ENCODE data around the gene IMPG1. TPM values are rescaled to one million over a fixed set of nuclear protein-coding genes. Genes with fewer than 3 reads are reported as not detected.

The IMPG1 gene
- total and polyA plus RNA-seq, 10 of the 15 experiments (the other 5 are each of a cell fraction or from before 2014, with no cell fraction given) = not detected

- ChIA-PET SMC1A (ENCODE audit: uncharacterized antibody, unreplicated experiment) (interaction anchor here (1.5 to 2.6 kb wide), 2 partner anchors 12 to 14 kb away, joined by 3 to 8 read pairs; no protein-coding TSS in a partner anchor), RAD21 (ENCODE audit: unreplicated experiment) (no interaction called here), CTCF (interaction anchor here (3.1 to 8.0 kb wide), 2 partner anchors 8 to 48 kb away, joined by 13 to 62 read pairs; no protein-coding TSS in a partner anchor), POLR2A (no interaction called here)
- Histone ChIP-seq H3K4me1 (ENCODE audit: control insufficient read depth, insufficient read depth, low read length) (no peaks in the 10 kb centered on the region; the same call in 1 of the 2 replicates), H4K20me1 (ENCODE audit: control insufficient read depth, insufficient read depth) (no peaks in the 10 kb centered on the region), H3K79me2 (ENCODE audit: control insufficient read depth, insufficient read depth, low read length) (no peaks in the 10 kb centered on the region), H3K4me3 (no peak overlapping the region), H3K9ac (ENCODE audit: control insufficient read depth, insufficient read depth, low read length) (no peak overlapping the region), H3K9me3 (replicated peaks; ENCODE audit: control insufficient read depth, insufficient read depth, low read length) (no peaks in the 10 kb centered on the region), H3K4me2 (ENCODE audit: control insufficient read depth, insufficient read depth) (no peak overlapping the region), H3K36me3 (ENCODE audit: control insufficient read depth in 2 of 2, insufficient read depth in 2 of 2, low read length in 1 of 2) (no peaks in the 10 kb centered on the region), H2AFZ (ENCODE audit: control insufficient read depth, low read depth, low read length) (no peak overlapping the region), H3K27me3 (replicated peaks in 1 of 2; ENCODE audit: control insufficient read depth in 2 of 2, insufficient read depth in 2 of 2, low read length in 1 of 2) (no peaks in the 10 kb centered on the region), H3K27ac (ENCODE audit: control insufficient read depth, insufficient read depth) (no peak overlapping the region)
- no peak for TF ChIP-seq SMAD1 (IDR thresholded peaks at IDR 0.05; ENCODE audit: low read depth, partially characterized antibody)
- no peak for TF ChIP-seq GABPA (IDR thresholded peaks at IDR 0.05; ENCODE audit: low read depth)
- no peak for TF ChIP-seq ZBED1 (IDR thresholded peaks at IDR 0.05; ENCODE audit: borderline replicate concordance)
- TF ChIP-seq IRF4 (IDR thresholded peaks at IDR 0.05; ENCODE audit: low read depth, low read length) = no peak
- TF ChIP-seq SPI1 (IDR thresholded peaks at IDR 0.05; ENCODE audit: borderline replicate concordance, insufficient read depth, low read depth, low read length) = no peak
- no peak for TF ChIP-seq TARDBP (IDR thresholded peaks at IDR 0.05; ENCODE audit: borderline replicate concordance)
- TF ChIP-seq E4F1 (IDR thresholded peaks at IDR 0.05; ENCODE audit: borderline replicate concordance, partially characterized antibody) = no peak
- TF ChIP-seq NR2C2 (IDR thresholded peaks at IDR 0.05; ENCODE audit: borderline replicate concordance, control insufficient read depth, insufficient read length, low read depth) = no peak
- TF ChIP-seq HDAC6 (IDR thresholded peaks at IDR 0.05; ENCODE audit: unreplicated experiment) = no peak
- TF ChIP-seq SREBF2 (IDR thresholded peaks at IDR 0.05; ENCODE audit: low read length) = no peak
- in situ Hi-C loops (cut with MboI) (loop anchor here (25.0 kb wide), 1 partner anchor 921 kb away; no protein-coding TSS in a partner anchor), intact Hi-C loops (cut with micrococcal nuclease; ENCODE audit: unreplicated experiment) (no loop called here)
- DNase-seq (ENCODE audit: low read depth, low spot score) (no peak), ATAC-seq (no peak), FAIRE-seq (no peak)
- WGBS (ENCODE audit: insufficient coverage, insufficient replicate concordance, low lambda C conversion rate, missing lambda C conversion rate) = 0% methylated on average over 1 of the region's 1 CpG
- BruUV-seq (replicated peaks) = no TSS peak
Observed at GRCh38 chr6:75941509-75941908, 131.0 kb downstream of the IMPG1 start.

Data from GM12878 (cell line).